ENCODE measurements around the gene AIPL1. TPM values are rescaled to one million over a fixed set of nuclear protein-coding genes. Genes with fewer than 3 reads are reported as not detected.
A peak's percentile ranks its signal among the peaks of the same experiment; 100 is the strongest.

Gene AIPL1
- total RNA-seq, 2 experiments from 2014 or later, result not detected

DNA sequence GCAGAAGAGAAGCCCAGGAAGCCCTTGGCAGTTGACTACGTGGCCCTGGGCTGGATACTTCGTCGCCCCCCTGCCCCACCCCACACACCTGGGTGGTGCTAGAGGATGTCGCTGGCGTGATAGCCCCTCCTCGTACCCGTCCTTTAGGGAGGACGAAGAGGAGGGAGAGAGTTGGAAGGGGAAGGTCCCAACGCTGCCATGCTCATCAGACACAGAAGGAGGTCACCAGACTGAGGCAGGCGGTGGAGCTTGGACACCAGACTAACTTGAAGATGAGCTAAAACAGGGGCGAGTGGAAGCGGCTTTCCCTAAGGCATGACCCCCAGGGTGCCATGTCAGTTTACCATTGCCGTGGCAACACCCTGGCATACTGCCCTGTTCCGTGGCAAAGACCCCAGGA lies 11.0 kb downstream of the AIPL1 start:
- no peak overlapping the region for H3K4me3 Mint-ChIP-seq
- no peaks in the 10 kb centered on the region for H3K36me3 Mint-ChIP-seq (ENCODE audit: low read depth)
- ATAC-seq, result no peak
- no peaks in the 10 kb centered on the region for H3K9me3 Mint-ChIP-seq (ENCODE audit: insufficient read depth)
- no peak for DNase-seq
- CTCF ChIA-PET, result interaction anchor here (1.1 to 3.6 kb wide), 6 partner anchors 12 to 840 kb away, joined by 3 to 17 read pairs (median 4); partner anchors contain the start of genes NLRP1 and PIMREG
- H3K27me3 Mint-ChIP-seq (ENCODE audit: low read depth), result peaks cover 37% of the 10 kb centered on the region
- no peak overlapping the region for H3K27ac Mint-ChIP-seq
- peaks cover 21% of the 10 kb centered on the region for H3K4me1 Mint-ChIP-seq (ENCODE audit: low read depth)
- POLR2A ChIA-PET, result no interaction called here

DNA sequence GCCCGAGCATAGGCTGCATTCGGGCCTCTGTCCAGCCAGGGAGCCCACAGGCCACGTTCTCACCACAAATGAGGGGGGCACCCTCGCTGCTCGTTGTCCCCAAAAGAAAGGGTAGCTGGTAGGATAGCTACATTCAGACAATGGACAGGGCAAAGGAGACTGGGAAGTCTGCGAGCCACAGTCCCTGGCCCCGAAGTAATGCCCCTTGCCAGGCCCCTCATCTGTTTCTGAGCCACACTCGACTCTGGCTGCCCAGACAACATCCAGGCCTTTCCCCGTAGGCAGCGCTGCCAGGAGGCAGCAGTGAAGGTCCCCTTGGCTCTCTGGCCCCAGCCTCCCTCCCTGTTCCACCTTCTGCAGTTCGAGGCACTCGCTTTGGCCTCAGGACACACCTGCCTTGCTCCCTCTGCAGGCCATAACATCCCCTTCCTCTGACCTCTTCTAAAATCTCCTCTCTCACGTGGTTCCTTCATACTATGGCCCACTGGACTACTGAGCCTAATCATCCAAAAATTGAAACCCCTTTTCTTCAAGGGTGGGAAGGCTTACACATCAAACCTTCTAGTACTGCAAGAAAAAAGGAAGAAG lies 12.2 kb downstream of the AIPL1 start:
- Mint-ChIP-seq H3K4me3 (no peak overlapping the region), H3K36me3 (ENCODE audit: low read depth) (no peaks in the 10 kb centered on the region), H3K27ac (no peak overlapping the region), H3K9me3 (ENCODE audit: insufficient read depth) (no peaks in the 10 kb centered on the region), H3K4me1 (ENCODE audit: low read depth) (peaks cover 13% of the 10 kb centered on the region), H3K27me3 (ENCODE audit: low read depth) (peaks cover 42% of the 10 kb centered on the region)
- ChIA-PET POLR2A (no interaction called here), CTCF (interaction anchor here (1.0 to 3.6 kb wide), 3 partner anchors 13 to 834 kb away, joined by 3 to 17 read pairs (median 12); partner anchors contain the start of gene AIPL1)
- DNase-seq (no peak), ATAC-seq (no peak)

DNA sequence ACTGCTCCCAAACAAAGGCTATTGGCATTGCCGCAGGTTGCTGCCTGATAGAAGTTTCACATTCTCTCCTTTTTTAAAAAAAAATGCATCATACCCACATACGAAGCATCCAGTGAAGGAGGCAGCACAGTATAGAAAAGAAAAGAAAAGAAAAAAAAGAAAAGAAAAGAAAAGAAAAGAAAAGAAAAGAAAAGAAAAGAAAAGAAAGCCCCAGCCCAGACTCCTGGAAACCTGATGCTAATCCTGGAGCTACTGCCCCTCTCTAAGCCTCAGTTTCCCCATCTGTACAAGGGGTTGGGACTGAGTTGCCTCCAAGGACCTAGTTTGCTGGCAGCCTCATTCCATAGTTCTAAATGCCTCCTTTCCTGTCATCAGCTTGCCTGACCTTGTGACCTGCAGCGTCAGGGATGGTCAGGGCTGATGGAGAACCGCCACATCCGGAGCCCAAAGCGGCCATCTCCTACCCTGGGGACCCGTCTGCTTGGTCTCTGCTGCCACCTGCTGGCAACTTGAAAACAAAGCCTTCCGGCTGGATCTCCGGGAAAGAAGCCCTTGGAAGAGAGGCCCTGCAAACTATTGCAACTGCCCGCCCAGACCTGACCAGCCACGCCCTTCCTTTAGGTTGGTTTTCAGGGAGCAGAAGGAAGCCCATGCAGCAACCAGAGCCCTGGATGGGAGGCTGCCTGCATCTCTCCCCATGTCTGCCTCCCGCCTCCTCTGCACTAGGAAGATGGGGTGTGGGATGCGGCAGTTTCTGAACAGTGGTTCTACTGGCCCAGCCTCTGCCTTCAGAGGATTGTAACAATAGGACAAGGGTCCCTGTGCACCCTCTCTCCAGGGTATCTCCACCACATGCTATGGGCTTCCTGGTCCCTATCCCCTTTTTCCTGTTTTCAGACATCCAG lies 13.0 kb downstream of the AIPL1 start:
- Mint-ChIP-seq H3K27ac (no peak overlapping the region), H3K27me3 (ENCODE audit: low read depth) (peaks cover 40% of the 10 kb centered on the region), H3K4me1 (ENCODE audit: low read depth) (peaks cover 5% of the 10 kb centered on the region), H3K36me3 (ENCODE audit: low read depth) (no peaks in the 10 kb centered on the region), H3K4me3 (no peak overlapping the region), H3K9me3 (ENCODE audit: insufficient read depth) (no peaks in the 10 kb centered on the region)
- ChIA-PET POLR2A (no interaction called here), CTCF (interaction anchor here (0.7 to 3.6 kb wide), 5 partner anchors 9 to 834 kb away, joined by 3 to 17 read pairs (median 4); partner anchors contain the start of gene AIPL1)
- ATAC-seq, result peak; percentile 79
- peak; percentile 81 for DNase-seq

DNA sequence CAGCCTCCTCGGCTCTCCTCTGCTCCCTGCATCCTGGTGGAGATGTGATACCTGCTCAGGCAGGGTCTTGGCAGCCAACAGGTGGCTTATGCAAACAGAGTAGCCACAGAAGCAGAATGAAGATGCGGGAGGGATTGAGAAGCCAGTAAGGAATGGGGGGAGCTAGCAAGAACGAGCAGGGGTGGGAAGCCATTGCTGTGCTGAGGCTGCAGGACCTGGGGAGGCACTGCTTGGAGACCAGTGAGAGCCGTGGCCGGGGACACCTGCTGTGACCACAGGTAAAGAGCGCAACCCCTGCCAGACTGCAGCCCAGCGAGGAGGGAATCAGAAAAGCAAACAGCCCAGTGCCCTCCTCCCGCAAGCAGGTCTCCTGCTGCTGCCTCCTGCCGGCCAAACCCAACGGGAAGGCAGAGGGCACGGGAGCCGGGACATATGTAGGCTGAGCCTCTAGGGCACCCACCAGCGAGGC lies 14.7 kb downstream of the AIPL1 start:
- ChIA-PET CTCF (no interaction called here), POLR2A (no interaction called here)
- Mint-ChIP-seq H3K36me3 (ENCODE audit: low read depth) (no peaks in the 10 kb centered on the region), H3K27ac (no peak overlapping the region), H3K9me3 (ENCODE audit: insufficient read depth) (no peaks in the 10 kb centered on the region), H3K4me3 (no peak overlapping the region), H3K4me1 (ENCODE audit: low read depth) (no peaks in the 10 kb centered on the region), H3K27me3 (ENCODE audit: low read depth) (peaks cover 32% of the 10 kb centered on the region)
- DNase-seq (peak; percentile 32), ATAC-seq (no peak)

DNA sequence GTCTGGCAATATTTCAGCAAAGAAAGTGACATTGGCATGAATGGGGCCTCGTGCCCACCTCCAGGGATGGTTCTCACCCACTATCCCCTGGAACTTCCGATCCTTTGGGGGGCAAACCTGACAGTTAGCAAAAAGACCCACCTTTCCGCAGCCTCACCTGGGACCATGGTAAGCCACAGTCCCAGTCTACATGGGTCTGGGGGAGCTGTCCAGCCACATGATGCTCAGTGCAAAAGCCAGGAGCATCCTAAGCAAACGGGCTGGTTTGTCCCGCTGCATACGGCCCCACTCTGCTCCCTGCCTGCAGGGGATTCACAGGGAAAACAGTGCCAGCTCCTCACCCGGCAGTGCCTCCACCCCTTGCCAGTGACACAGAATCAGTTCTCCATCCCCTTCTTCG lies 19.3 kb downstream of the AIPL1 start:
- H3K27me3 Mint-ChIP-seq (ENCODE audit: low read depth), result peaks cover 14% of the 10 kb centered on the region
- DNase-seq (no peak), ATAC-seq (no peak)
- ChIA-PET POLR2A (no interaction called here), CTCF (no interaction called here)
- H3K4me3 Mint-ChIP-seq, result no peak overlapping the region
- no peaks in the 10 kb centered on the region for H3K4me1 Mint-ChIP-seq (ENCODE audit: low read depth)
- no peaks in the 10 kb centered on the region for H3K9me3 Mint-ChIP-seq (ENCODE audit: insufficient read depth)
- no peaks in the 10 kb centered on the region for H3K36me3 Mint-ChIP-seq (ENCODE audit: low read depth)
- no peak overlapping the region for H3K27ac Mint-ChIP-seq

DNA sequence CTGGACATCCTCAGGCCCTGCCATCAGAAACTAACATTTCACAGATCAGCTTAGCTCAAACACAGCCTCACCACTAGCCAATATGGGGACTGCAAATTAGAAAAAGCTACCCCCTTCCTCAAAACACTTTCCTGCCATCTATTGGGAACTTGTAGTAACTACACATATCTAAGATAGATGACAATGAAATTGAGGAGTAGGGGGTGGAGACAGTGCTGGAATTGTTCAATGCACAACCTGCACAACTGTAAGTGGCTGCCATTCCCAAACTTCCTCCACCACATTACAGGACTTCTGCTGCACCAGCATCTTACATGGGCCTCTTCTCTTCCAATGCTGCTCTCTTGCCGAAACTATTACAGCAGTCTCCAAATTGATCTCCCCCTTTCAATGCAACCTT lies 21.9 kb downstream of the AIPL1 start:
- H3K4me3 Mint-ChIP-seq, result no peak overlapping the region
- no peaks in the 10 kb centered on the region for H3K36me3 Mint-ChIP-seq (ENCODE audit: low read depth)
- POLR2A ChIA-PET, result no interaction called here
- no peak for ATAC-seq
- H3K4me1 Mint-ChIP-seq (ENCODE audit: low read depth), result no peaks in the 10 kb centered on the region
- H3K27me3 Mint-ChIP-seq (ENCODE audit: low read depth), result peaks cover 2% of the 10 kb centered on the region
- DNase-seq, result no peak
- no peaks in the 10 kb centered on the region for H3K9me3 Mint-ChIP-seq (ENCODE audit: insufficient read depth)
- CTCF ChIA-PET, result interaction anchor here (0.6 to 1.6 kb wide), 5 partner anchors 9 to 826 kb away, joined by 3 to 4 read pairs (median 3); no protein-coding TSS in a partner anchor
- H3K27ac Mint-ChIP-seq, result no peak overlapping the region

DNA sequence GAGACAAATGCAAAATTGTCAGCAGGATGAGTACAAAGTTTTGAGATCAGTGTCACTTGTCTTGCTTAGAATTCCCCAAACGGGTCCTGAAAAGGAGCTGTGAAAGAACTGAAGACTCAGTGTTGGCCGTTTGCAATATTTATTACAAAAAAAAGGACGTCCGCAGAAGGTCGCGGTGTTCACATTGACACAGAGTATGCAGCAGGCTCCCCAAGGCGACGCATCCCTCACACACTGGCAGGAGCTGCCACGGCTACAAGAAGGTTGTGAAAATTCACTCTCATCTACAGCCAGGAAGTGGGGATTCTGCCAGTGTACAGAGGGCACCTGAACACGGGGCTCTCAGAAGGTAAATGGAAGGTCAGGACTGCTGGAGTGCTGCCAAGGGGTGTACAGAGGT lies 26.2 kb downstream of the AIPL1 start:
- H3K27me3 Mint-ChIP-seq (ENCODE audit: low read depth), result peaks cover 8% of the 10 kb centered on the region
- POLR2A ChIA-PET, result no interaction called here
- no peaks in the 10 kb centered on the region for H3K36me3 Mint-ChIP-seq (ENCODE audit: low read depth)
- H3K9me3 Mint-ChIP-seq (ENCODE audit: insufficient read depth), result no peaks in the 10 kb centered on the region
- no peak overlapping the region for H3K27ac Mint-ChIP-seq
- CTCF ChIA-PET, result no interaction called here
- ATAC-seq (no peak), DNase-seq (no peak)
- no peaks in the 10 kb centered on the region for H3K4me1 Mint-ChIP-seq (ENCODE audit: low read depth)
- no peak overlapping the region for H3K4me3 Mint-ChIP-seq

DNA sequence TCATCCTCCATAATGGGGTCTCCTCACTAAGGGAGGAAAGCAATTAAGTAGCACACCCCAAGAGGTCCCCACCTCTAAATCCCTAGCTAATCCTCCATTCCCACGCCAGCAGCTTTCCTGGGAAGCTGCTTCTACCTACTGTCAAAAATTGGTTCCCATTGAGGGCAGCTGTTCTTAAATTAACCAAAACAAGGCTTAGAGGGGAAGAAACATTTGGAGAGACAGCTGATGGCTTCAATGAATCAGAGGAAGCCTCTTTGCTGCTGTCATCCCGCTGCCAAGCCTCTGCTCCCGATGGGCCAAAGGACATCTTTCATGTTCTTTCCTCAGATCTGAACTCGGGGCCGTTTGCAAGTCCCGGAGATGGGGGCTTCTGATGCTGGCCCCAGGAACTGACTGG lies 26.6 kb downstream of the AIPL1 start:
- CTCF ChIA-PET, result no interaction called here
- DNase-seq, result no peak
- H3K27me3 Mint-ChIP-seq (ENCODE audit: low read depth), result peaks cover 9% of the 10 kb centered on the region
- ATAC-seq, result no peak
- no peaks in the 10 kb centered on the region for H3K9me3 Mint-ChIP-seq (ENCODE audit: insufficient read depth)
- H3K36me3 Mint-ChIP-seq (ENCODE audit: low read depth), result no peaks in the 10 kb centered on the region
- no peaks in the 10 kb centered on the region for H3K4me1 Mint-ChIP-seq (ENCODE audit: low read depth)
- POLR2A ChIA-PET, result no interaction called here
- H3K27ac Mint-ChIP-seq, result no peak overlapping the region
- H3K4me3 Mint-ChIP-seq, result no peak overlapping the region

DNA sequence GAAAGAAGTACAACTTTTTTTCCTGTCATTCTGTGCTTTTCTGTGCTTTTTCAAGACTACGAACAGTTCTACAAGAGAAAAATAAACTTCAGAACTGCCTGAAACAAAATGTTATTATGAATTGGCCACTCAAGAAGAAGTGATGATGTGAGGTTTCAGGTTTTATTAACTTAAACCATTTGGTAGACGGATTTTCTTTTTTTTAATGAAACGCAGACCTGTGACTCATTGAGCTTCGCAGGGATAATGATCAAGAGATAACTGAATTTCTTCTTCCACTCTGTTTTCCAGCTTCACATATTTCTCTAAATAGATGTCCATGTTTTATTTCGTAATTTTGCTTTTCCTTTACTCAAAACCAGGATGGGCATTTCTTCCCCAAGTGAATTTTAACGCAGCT lies 32.7 kb downstream of the AIPL1 start:
- POLR2A ChIA-PET, result no interaction called here
- no peaks in the 10 kb centered on the region for H3K9me3 Mint-ChIP-seq (ENCODE audit: insufficient read depth)
- ATAC-seq (no peak), DNase-seq (no peak)
- peaks cover 20% of the 10 kb centered on the region for H3K27me3 Mint-ChIP-seq (ENCODE audit: low read depth)
- H3K27ac Mint-ChIP-seq, result no peak overlapping the region
- no peaks in the 10 kb centered on the region for H3K4me1 Mint-ChIP-seq (ENCODE audit: low read depth)
- H3K36me3 Mint-ChIP-seq (ENCODE audit: low read depth), result no peaks in the 10 kb centered on the region
- H3K4me3 Mint-ChIP-seq, result no peak overlapping the region
- CTCF ChIA-PET, result no interaction called here

DNA sequence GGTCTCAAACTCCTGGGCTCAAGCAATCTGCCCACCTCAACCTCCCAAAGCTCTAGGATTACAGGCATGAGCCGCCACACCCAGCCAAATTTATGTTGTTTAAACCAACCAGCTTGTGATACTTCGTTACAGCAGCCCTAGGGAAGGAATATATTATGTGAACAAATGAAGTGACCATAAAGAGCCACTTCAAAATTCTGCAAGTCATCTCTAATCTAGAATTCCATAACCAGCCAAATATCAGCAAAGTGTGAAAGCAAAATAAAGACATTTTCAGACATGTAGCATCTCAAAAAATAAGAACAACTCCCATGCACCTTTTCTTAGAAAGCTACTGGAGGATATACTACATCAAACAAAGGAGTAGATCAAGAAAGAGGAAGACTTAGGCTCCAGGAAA lies 36.0 kb downstream of the AIPL1 start:
- Mint-ChIP-seq H3K27ac (no peak overlapping the region), H3K4me1 (ENCODE audit: low read depth) (no peaks in the 10 kb centered on the region), H3K9me3 (ENCODE audit: insufficient read depth) (no peaks in the 10 kb centered on the region), H3K4me3 (no peak overlapping the region), H3K36me3 (ENCODE audit: low read depth) (no peaks in the 10 kb centered on the region), H3K27me3 (ENCODE audit: low read depth) (peaks cover 15% of the 10 kb centered on the region)
- DNase-seq (no peak), ATAC-seq (no peak)
- POLR2A ChIA-PET, result no interaction called here
- CTCF ChIA-PET, result no interaction called here

DNA sequence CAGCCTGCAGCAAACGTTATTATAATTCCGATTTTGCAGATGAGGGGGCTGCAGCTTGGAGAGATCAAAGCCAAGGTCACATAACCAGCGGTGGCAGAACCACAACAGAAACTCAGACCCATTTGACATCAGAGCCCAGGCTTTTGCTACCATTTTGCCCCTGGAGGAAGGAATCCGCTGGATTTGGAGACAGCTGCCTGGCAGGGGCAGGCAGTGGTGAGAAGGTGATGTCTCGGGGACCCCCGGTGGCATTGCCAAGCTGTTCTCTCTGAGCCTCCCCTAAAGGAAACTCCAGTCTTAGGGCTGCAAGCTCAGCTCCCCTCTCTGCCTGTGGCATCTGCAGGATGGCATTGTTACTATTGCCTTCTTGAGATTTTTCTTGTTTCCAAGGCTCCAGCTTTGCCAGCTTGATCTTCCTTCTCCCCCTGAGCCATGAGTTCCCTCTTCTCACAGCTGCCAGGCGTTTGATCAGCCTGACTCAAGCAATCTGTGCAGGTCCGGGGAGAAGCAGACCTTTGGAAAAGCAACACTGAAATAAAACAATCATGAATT lies 40.8 kb downstream of the AIPL1 start:
- Mint-ChIP-seq H3K27me3 (ENCODE audit: low read depth) (peaks cover 8% of the 10 kb centered on the region), H3K4me1 (ENCODE audit: low read depth) (no peaks in the 10 kb centered on the region), H3K9me3 (ENCODE audit: insufficient read depth) (no peaks in the 10 kb centered on the region), H3K27ac (no peak overlapping the region), H3K4me3 (no peak overlapping the region), H3K36me3 (ENCODE audit: low read depth) (no peaks in the 10 kb centered on the region)
- CTCF ChIA-PET, result no interaction called here
- POLR2A ChIA-PET, result no interaction called here
- no peak for DNase-seq
- ATAC-seq, result no peak

DNA sequence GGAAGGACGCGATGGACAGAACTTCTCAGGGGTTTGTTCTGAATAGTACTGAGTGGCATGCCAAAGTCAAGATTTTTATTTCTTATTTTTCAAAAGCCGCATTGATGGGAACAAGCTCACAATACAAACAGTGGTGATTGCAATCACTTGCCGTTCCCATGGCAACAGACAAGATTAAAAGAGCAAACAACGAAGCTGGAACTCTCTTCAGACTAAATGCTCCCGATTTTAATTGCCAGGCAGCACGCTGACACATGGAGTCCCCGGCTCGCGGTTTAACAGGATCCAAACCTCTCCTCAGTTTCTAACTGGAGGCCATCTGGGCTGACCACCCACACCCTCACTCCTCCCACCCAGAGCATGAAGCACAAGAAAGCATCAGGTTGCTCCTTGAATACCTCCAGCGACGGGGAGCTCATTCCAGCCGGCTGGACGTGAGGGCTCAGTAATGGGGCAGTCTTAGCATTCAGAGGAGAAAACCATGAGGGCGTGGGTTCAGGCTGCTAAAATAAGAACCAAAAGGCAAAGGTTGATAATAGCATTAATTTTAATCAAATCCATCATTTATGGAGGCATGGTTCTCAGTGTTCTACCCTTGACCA lies 41.5 kb downstream of the AIPL1 start:
- H3K27ac Mint-ChIP-seq, result no peak overlapping the region
- DNase-seq, result no peak
- CTCF ChIA-PET, result no interaction called here

More for the DNA sequence above, 41.5 kb downstream of the AIPL1 start:
- Mint-ChIP-seq H3K27me3 (ENCODE audit: low read depth) (peaks cover 6% of the 10 kb centered on the region), H3K9me3 (ENCODE audit: insufficient read depth) (no peaks in the 10 kb centered on the region), H3K36me3 (ENCODE audit: low read depth) (no peaks in the 10 kb centered on the region), H3K4me3 (no peak overlapping the region), H3K4me1 (ENCODE audit: low read depth) (no peaks in the 10 kb centered on the region)
- no peak for ATAC-seq
- POLR2A ChIA-PET, result no interaction called here

Data from activated CD8-positive, alpha-beta T cell treated with anti-CD3 and anti-CD28 coated beads, Interleukin-2, amount 10 ng/mL, durations not matched to agents 7 days and 5 days (primary cell).